GM06990 (cell line): Measurements from ENCODE around the gene PCDHGB6.
"Not testable (repeated sequence)": the region's sequence is repeated elsewhere in the genome, so short reads cannot be mapped to it uniquely, and the experiment has no call there.

ENCODE experiments used
- DNase-seq: peaks from one replicate; pipeline ENCODE4 v3.0.0-alpha.2; 2011; ENCODE audit not compliant: insufficient read length; ENCODE audit errors: extremely low read depth
- H3K27me3 ChIP-seq: replicated peaks from 2 replicates; pipeline ENCODE4 v1.6.0; 2011; ENCODE audit warnings: low read length; ENCODE audit not compliant: control insufficient read depth, insufficient read depth
- H3K36me3 ChIP-seq: 2 replicates; pipeline ENCODE4 v1.5.1; 2011; ENCODE audit warnings: low read length; ENCODE audit not compliant: control insufficient read depth, insufficient read depth
- H3K4me3 ChIP-seq: replicated peaks from 2 replicates; pipeline ENCODE4 v1.5.1; 2011; ENCODE audit warnings: low read depth, mild to moderate bottlenecking, control low read depth, low read length
- CTCF ChIP-seq: IDR thresholded peaks from 2 replicates; pipeline ENCODE4 v1.5.1; 2011; ENCODE audit warnings: low read length, control low read depth, mild to moderate bottlenecking, inconsistent platforms; ENCODE audit not compliant: insufficient read depth, poor library complexity, severe bottlenecking

The PCDHGB6 gene

GRCh38 chr5:141389153-141390042, 18.4 kb upstream of the PCDHGB6 start:
- Histone ChIP-seq H3K4me3 (no peak overlapping the region), H3K36me3 (no peaks in the 10 kb centered on the region), H3K27me3 (no peaks in the 10 kb centered on the region)
- TF ChIP-seq CTCF: no peak
- DNase-seq: no peak

GRCh38 chr5:141392429-141393198, 15.2 kb upstream of the PCDHGB6 start, which contains the start of gene PCDHGA8:
TSS of gene PCDHGA8 (plus strand) at chr5:141392633. CDS start at chr5:141392814, 181 bp downstream.
- Histone ChIP-seq H3K27me3 (no peaks in the 10 kb centered on the region), H3K36me3 (no peaks in the 10 kb centered on the region), H3K4me3 (no peak within 1 kb of the TSS)
- no peak for DNase-seq
- no peak for TF ChIP-seq CTCF

GRCh38 chr5:141393267-141393666, 14.6 kb upstream of the PCDHGB6 start:
- no peaks in the 10 kb centered on the region for H3K36me3 ChIP-seq

GRCh38 chr5:141394401-141395187, 13.2 kb upstream of the PCDHGB6 start:
- H3K27me3 ChIP-seq, H3K4me3 ChIP-seq, DNase-seq, H3K36me3 ChIP-seq: not testable (repeated sequence)

More at GRCh38 chr5:141393267-141393666, 14.6 kb upstream of the PCDHGB6 start:
- DNase-seq: no peak
- Histone ChIP-seq H3K4me3 (no peak overlapping the region), H3K27me3 (no peaks in the 10 kb centered on the region)
- TF ChIP-seq CTCF: no peak

GRCh38 chr5:141397756-141398551, 9.9 kb upstream of the PCDHGB6 start, which contains the start of gene PCDHGB5:
TSS of gene PCDHGB5 (plus strand) at chr5:141397947. CDS start at chr5:141398128, 181 bp downstream.
- H3K27me3 ChIP-seq, H3K36me3 ChIP-seq, H3K4me3 ChIP-seq: not testable (repeated sequence)
- DNase-seq: peak; percentile 37
- peak; percentile 17 for TF ChIP-seq CTCF
